ENCODE measurements around the gene MZT1. TPM values are rescaled to one million over a fixed set of nuclear protein-coding genes. Genes with fewer than 3 reads are reported as not detected.
A peak's percentile ranks its signal among the peaks of the same experiment; 100 is the strongest.
"Not testable (repeated sequence)": the region's sequence is repeated elsewhere in the genome, so short reads cannot be mapped to it uniquely, and the experiment has no call there.

Gene MZT1, protein sequence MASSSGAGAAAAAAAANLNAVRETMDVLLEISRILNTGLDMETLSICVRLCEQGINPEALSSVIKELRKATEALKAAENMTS
- 10 to 100 TPM; 29.6 to 33.8 TPM for total RNA-seq

DNA sequence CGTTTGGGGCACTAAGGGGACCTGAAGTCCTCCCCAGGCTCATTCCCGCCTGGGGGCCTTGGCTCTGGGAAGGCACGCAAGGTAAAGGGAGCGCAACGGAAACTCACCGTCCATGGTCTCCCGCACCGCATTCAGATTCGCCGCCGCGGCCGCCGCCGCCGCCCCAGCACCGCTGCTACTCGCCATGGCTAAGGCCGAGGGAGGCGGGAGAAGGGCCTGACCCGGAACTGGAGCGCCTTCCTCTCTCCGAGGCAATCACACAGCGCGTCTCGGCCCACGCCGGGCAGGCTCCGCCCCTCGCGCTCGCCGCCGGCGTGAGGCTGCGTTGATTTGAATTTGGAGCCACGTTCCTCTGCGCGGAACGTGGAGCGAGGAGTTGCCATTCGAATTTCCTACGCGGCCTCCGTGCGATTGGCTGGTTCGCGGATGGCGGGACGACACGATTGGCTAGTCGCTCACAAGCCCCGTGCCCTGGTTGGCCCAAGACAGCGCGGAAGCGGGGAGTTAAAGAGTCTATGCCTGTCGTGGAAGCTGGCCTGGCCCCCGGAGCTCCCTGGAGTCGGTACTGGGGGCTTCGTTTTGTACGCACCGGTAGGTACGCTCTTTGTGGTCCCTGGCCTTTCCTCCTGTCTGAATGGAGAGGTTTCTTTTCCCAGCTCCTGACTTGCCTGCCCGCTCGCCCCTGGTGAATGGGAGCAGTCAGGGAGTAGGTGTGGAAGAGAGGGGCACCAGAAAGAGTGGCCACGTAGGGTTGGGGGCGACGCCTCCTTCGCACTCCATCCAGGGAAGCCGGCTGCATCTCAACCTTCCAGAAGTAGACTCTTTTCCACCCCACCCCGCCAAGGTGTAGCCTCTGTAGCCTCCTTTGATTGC, at the start of gene MZT1, which contains the start of gene BORA:
Gene MZT1 (minus strand): TSS at position 213 of the 873 bp plus-strand sequence. CDS start 27 bp downstream, at position 186.
Gene BORA (plus strand): TSS at position 507 of the 873 bp plus-strand sequence. CDS start 1,018 bp downstream, outside the sequence.
- Mint-ChIP-seq H3K4me3 (peak within 1 kb of the TSS; percentile 94), H3K27ac (peak within 1 kb of the TSS; percentile 84), H3K36me3 (peaks cover 33% of the 10 kb centered on the region)

DNA sequence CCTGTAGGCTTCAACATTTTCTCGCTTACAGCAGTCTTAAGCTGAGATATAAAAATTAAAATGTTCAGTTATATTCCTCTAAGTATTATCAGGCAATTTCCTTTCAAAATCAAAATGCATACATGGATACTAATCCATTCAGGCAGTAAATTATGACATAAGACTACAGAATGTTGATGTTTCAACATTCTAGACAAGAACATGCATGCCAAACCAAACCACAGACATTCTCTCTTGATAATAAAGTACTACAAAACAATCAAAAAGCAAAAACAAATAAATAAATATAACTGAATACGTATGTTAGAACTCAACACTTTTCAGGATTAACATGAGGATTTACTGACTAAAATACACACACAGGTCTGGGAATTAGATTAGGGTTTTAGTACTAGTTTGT, 46.6 kb upstream of the MZT1 start:
- no peak overlapping the region for H3K27ac Mint-ChIP-seq
- no peaks in the 10 kb centered on the region for H3K9me3 Mint-ChIP-seq
- H3K4me3 Mint-ChIP-seq, result no peak overlapping the region
- no peak for DNase-seq
- peaks cover 21% of the 10 kb centered on the region for H3K36me3 Mint-ChIP-seq
- H3K27me3 Mint-ChIP-seq, result no peaks in the 10 kb centered on the region
- H3K4me1 Mint-ChIP-seq, result peaks cover 16% of the 10 kb centered on the region

More for the DNA sequence above, at the start of gene MZT1, which contains the start of gene BORA:
- Mint-ChIP-seq H3K4me1 (peaks cover 38% of the 10 kb centered on the region), H3K9me3 (no peaks in the 10 kb centered on the region), H3K27me3 (no peaks in the 10 kb centered on the region)
- peak; percentile 96 for DNase-seq

DNA sequence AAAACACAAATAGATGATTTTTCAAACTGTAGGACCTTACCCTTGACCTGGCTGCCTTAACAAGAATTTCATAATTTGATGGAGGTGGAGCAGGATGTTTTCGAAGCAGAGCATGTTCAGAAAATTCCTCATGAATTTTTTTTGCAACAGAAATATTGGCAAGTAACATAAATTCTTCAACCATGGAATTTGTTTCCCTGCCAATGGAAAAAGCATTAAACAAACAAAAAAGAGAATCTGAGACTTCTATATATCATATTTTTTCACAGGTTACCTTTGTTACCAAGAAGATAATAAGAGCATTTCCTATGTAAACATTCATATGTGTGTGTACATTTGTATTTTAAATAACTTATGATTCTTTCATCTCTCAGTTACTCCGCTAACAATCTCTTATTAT, 36.0 kb upstream of the MZT1 start:
- Mint-ChIP-seq H3K9me3 (no peaks in the 10 kb centered on the region), H3K27me3 (no peaks in the 10 kb centered on the region), H3K4me3 (no peak overlapping the region), H3K27ac (no peak overlapping the region), H3K4me1 (peaks cover 2% of the 10 kb centered on the region), H3K36me3 (peaks cover 15% of the 10 kb centered on the region)
- no peak for DNase-seq

DNA sequence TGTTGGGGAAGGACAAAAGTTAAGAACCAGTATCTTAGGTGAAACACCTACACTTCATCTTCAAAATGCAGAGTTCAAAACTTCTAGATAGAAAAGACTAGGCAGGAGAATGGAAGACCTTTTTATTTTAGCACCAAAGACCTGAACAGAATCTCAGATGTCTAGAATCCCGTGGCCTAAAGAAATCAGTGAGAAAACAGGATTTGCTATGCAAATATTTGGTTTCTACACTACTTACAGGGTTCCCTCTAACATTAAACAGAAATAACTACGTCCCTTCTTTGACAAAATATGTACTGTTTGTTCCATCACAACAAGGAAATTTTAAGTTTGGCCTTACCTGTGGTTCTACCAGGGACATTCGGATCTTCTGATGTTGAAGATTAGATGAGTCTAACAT, 32.8 kb upstream of the MZT1 start:
- Mint-ChIP-seq H3K4me1 (peaks cover 2% of the 10 kb centered on the region), H3K27me3 (no peaks in the 10 kb centered on the region), H3K27ac (no peak overlapping the region), H3K36me3 (peaks cover 14% of the 10 kb centered on the region), H3K4me3 (no peak overlapping the region), H3K9me3 (no peaks in the 10 kb centered on the region)
- no peak for DNase-seq

DNA sequence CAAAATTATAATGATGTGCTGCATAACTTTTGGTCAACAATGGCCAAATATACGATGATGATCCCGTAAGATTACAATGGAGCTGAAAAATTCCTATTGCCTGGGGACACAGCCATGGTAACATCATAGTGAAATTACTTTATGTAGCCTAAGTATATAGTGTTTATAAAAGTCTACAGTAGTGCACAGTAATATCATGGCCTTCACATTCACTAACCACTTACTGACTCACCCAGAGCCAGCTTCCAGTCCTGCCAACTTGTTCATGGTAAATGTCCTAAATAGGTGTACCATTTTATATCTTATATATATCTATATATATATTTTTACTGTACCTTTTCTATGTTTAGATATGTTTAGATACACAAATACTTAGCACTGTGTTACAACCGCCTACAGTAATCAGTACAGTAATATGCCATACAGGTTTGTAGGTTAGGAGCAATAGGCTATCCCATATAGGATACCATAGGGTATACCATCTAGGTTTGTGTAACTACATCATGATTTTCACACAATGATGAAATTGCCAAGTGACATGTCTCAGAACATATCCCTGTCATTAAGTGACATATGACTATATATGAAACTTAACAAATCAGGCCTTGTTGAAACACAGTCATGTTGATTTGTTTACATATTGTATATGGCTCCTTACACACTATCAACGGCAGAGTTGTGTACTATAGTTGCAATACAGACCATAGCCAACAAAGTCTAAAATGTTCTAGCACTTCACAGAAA, 30.5 kb upstream of the MZT1 start:
- no peaks in the 10 kb centered on the region for H3K27me3 Mint-ChIP-seq
- H3K9me3 Mint-ChIP-seq, result no peaks in the 10 kb centered on the region
- no peak overlapping the region for H3K27ac Mint-ChIP-seq
- DNase-seq, result no peak
- H3K4me3 Mint-ChIP-seq, result no peak overlapping the region
- H3K36me3 Mint-ChIP-seq, result peaks cover 16% of the 10 kb centered on the region
- peaks cover 2% of the 10 kb centered on the region for H3K4me1 Mint-ChIP-seq

DNA sequence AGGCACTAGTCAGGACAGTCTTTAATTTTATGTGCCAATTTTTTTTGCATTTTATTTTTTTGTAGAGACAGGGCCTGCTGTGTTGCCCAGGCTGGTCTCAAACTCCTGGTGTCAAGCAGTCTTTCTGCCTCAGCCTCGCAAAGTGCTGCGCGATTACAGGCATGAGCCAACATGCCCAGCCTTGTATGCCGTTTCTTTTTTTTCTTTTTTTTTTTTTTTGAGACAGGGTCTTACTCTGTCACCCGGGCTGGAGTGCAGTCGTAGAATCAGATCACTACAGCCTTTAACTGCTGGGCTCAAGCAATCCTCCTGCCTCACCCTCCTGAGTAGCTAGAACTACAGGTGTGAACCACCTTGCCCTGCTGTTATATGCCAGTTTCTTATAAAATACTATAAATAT, 26.7 kb upstream of the MZT1 start:
- Mint-ChIP-seq H3K36me3 (peaks cover 41% of the 10 kb centered on the region), H3K27ac (no peak overlapping the region), H3K4me1 (peaks cover 4% of the 10 kb centered on the region), H3K9me3 (peaks cover 3% of the 10 kb centered on the region), H3K4me3 (no peak overlapping the region), H3K27me3 (no peaks in the 10 kb centered on the region)
- no peak for DNase-seq

DNA sequence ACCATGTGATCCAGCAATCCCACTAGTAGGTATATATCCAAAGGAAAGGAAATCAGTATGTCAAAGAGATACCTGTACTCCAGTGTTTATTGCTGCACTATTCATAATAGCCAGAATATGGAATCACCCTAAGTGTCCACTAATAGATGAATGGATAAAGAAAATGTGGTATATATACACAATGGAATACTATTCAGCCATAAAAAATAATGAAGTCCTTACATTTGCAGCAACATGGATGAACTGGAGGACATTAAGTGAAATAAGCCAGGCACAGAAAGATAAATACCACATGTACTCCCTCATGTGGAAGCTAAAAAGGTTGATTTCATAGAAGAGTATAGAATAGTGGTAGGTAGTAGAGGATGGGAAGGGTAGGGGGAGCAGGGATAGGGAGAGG, 23.8 kb upstream of the MZT1 start:
- H3K36me3 Mint-ChIP-seq, result peaks cover 48% of the 10 kb centered on the region
- DNase-seq, result no peak
- H3K4me1 Mint-ChIP-seq, result peaks cover 2% of the 10 kb centered on the region
- no peak overlapping the region for H3K27ac Mint-ChIP-seq
- H3K9me3 Mint-ChIP-seq, result peaks cover 3% of the 10 kb centered on the region
- no peaks in the 10 kb centered on the region for H3K27me3 Mint-ChIP-seq
- no peak overlapping the region for H3K4me3 Mint-ChIP-seq

DNA sequence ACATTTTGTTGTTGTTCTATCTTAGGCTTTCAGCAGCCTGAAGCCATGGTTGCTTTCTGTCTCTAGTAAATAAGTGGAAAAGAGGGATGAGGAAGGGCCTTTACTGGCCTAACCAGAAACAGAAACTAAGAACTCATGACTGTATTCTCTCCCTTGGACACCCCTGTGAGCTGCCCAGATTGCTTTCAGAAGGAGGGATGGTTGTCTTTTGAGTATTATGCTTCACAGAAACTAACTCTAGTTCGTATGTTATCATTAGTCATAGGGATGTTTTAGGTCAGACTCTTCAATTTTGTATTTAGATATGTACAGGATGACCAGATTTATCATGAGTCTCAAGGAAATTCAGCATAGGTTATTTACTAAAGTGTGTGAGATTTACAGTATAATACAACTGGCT, 17.8 kb upstream of the MZT1 start:
- Mint-ChIP-seq H3K27ac (no peak overlapping the region), H3K36me3 (peaks cover 34% of the 10 kb centered on the region), H3K4me3 (no peak overlapping the region), H3K9me3 (no peaks in the 10 kb centered on the region), H3K27me3 (no peaks in the 10 kb centered on the region), H3K4me1 (peaks cover 7% of the 10 kb centered on the region)
- DNase-seq, result no peak

DNA sequence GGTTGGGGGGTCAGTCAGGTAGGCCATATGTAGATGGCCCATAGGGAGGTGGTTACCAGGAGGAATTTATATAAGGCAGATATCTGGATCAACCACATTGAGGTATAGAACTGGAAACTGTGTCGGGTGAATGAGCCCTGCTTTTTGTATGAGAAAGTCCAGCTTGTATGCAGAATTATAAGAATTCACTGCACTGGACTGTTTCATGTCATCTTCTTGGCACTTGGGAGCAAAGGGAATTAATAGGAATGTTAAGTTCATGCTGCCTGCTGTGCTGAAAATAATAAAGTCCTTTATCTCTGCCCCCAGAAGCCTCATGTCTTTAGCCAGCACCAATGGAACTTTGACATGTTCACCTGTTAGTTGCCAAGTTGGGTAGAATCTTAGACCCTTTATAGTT, 12.6 kb upstream of the MZT1 start:
- DNase-seq, result no peak
- Mint-ChIP-seq H3K27me3 (no peaks in the 10 kb centered on the region), H3K9me3 (no peaks in the 10 kb centered on the region), H3K27ac (no peak overlapping the region), H3K4me3 (no peak overlapping the region), H3K4me1 (peaks cover 5% of the 10 kb centered on the region), H3K36me3 (peaks cover 34% of the 10 kb centered on the region)

DNA sequence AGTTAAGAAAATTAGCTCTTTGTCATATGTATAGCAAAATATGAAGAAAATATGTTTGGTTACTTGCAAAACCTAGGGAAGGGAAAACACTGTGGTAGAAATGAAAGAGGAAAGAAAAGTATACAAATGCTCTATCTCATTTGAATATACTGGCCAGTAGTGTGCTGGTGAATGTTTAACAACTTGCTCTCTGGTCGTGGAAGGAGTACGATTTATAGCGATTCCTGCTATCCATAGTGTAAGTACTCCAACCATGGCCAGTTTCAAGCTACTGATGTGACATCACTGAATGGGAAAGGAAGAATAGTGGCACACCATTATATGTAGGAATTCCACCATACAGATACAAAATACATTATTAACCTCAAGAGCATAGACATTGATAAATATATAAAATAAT, 9.6 kb upstream of the MZT1 start:
- Mint-ChIP-seq H3K36me3 (peaks cover 34% of the 10 kb centered on the region), H3K27me3 (no peaks in the 10 kb centered on the region), H3K4me3 (no peak overlapping the region), H3K9me3 (no peaks in the 10 kb centered on the region), H3K4me1 (peaks cover 10% of the 10 kb centered on the region), H3K27ac (no peak overlapping the region)
- DNase-seq, result no peak

DNA sequence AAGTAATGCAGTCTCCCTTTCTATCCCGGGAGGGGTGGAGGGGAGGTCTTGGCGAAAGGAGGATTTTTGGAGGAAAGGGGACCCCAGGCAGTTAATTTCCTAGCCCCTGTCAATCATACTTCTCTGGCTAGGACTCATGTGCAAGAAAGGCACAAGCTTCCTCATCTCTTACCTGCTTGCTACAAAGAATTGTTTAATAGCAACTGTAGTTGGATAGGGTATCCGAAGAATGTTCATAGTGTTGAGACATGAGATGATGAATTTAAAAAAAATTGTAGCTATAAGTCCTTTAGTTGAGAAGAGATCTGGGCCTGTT, 819 bp upstream of the MZT1 start:
- Mint-ChIP-seq H3K36me3 (peaks cover 30% of the 10 kb centered on the region), H3K9me3 (no peaks in the 10 kb centered on the region), H3K4me3 (peak overlapping the region; percentile 94), H3K4me1 (peaks cover 34% of the 10 kb centered on the region), H3K27ac (peak overlapping the region; percentile 84), H3K27me3 (no peaks in the 10 kb centered on the region)
- no peak for DNase-seq

DNA sequence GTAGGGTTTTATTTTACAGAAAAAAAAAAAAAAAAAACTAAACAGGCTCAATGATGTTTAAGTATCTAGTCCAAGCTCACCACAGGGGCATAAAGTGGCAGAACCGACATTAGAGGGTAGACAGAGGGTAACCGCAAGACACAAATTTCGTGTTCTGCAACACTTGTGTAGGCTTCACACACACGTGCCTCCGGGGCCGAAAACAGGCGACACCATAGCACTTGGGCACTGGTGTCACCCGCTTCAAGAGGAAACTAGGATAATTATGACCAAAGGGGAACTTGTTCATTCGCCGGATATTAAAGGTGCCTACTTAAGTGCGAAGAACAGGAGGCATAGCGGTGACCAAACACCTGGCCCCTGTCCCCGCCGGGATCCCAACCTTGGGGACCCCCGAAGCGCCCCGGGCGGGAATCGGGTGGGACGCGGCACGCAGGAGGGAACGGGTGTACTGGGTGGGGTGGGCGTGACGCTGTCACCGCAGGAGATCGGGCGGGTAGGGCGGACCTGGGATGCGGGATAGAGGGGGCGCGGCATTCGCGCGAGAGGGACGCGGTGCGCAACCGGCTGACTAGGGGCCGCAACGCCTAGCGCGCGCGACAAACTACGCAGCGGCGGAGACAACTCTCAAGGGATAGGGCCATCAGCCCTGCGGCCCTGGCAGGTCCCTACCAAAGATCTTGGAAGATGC, 558 bp downstream of the MZT1 start:
- Mint-ChIP-seq H3K4me1 (peaks cover 40% of the 10 kb centered on the region), H3K36me3 (peaks cover 39% of the 10 kb centered on the region), H3K9me3 (no peaks in the 10 kb centered on the region), H3K27me3 (no peaks in the 10 kb centered on the region), H3K27ac (peak overlapping the region; percentile 84), H3K4me3 (peak overlapping the region; percentile 94)
- peak; percentile 54 for DNase-seq

DNA sequence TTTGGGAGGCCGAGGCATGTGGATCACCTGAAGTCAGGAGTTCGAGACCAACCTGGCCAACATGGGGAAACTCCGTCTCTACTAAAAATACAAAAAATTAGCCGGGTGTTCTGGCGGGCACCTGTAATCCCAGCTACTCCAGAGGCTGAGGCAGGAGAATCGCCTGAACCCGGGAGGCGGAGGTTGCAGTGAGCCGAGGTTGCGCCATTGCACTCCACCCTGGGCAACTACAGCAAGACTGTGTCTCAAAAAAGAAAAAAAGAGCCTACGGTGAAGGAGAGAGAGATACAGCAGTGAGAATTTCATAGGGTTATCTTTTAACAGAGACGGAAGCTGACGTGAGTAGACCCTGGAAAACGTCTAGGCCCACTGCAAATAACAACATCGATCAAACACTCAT, 1.2 kb downstream of the MZT1 start:
- H3K27ac Mint-ChIP-seq, result peak overlapping the region; percentile 60
- H3K36me3 Mint-ChIP-seq, result peaks cover 39% of the 10 kb centered on the region
- not testable (repeated sequence) for H3K27me3 Mint-ChIP-seq, DNase-seq, H3K9me3 Mint-ChIP-seq
- peak overlapping the region; percentile 94 for H3K4me3 Mint-ChIP-seq
- H3K4me1 Mint-ChIP-seq, result peaks cover 40% of the 10 kb centered on the region

DNA sequence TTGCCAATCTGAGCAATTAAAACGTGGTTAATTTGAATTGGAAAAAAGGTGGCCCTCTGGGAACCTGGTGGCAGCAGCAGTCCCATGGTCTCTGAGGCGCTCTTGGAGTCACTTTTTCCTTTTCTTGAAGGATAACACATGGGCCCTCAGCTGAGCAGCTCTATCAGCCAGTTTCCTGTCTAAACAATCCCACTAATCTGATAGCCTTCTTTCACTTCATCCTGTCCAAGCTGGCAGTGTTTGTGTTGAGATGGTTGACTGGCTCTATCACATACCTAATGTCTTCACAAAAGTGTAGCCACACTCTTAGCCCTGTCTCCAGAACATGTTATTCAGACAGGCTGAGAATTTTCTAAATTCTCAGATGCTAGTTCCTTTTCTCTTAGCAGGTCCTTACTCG, 10.7 kb downstream of the MZT1 start:
- H3K27me3 Mint-ChIP-seq, result no peaks in the 10 kb centered on the region
- H3K27ac Mint-ChIP-seq, result no peak overlapping the region
- no peak overlapping the region for H3K4me3 Mint-ChIP-seq
- H3K36me3 Mint-ChIP-seq, result peaks cover 86% of the 10 kb centered on the region
- H3K9me3 Mint-ChIP-seq, result peaks cover 13% of the 10 kb centered on the region
- H3K4me1 Mint-ChIP-seq, result peaks cover 13% of the 10 kb centered on the region
- no peak for DNase-seq

DNA sequence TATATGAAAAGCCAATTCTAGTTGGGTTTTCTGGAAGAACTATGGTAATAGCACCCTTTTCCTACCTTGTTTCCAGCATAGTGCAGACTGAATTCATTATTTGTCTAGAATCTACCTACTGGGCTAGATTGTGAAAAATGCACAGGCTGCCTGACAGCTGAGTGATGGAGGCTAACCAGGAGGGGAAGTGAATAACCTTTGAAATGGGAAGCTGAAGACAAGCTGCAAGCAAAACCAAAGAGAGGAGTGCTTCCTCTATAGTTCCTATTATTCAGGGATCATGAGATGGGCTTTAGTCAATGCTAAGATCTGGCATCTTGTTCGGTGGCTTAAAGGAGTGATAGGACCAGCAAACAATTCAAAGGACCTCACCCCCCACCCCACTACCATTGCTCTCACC, 26.9 kb downstream of the MZT1 start:
- Mint-ChIP-seq H3K36me3 (peaks cover 1% of the 10 kb centered on the region), H3K9me3 (peaks cover 2% of the 10 kb centered on the region), H3K27me3 (no peaks in the 10 kb centered on the region), H3K4me1 (no peaks in the 10 kb centered on the region), H3K27ac (no peak overlapping the region), H3K4me3 (no peak overlapping the region)
- DNase-seq, result no peak
